H1 (cell line): Measurements from ENCODE around the gene SPIB. TPM values are rescaled to one million over a fixed set of nuclear protein-coding genes. Genes with fewer than 3 reads are reported as not detected.

Experiments used
- CTCF ChIA-PET: fragments of 300-600 bp; sonication (Branson Sonifier 250); formaldehyde crosslinking; loops from one replicate; lab custom pipeline; 2021; ENCODE audit not compliant: partially characterized antibody; lab: Charles Lee
- POLR2A ChIA-PET: fragments of 300-600 bp; sonication (Branson Sonifier 250); formaldehyde crosslinking; loops from one replicate; lab custom pipeline; 2021; ENCODE audit warnings: inconsistent platforms; ENCODE audit not compliant: partially characterized antibody; lab: Charles Lee
- DNase-seq, 2 experiments: peaks; one replicate each; pipeline versions ENCODE4 v3.0.0 to v3.0.0-alpha.2; 2010 to 2022; ENCODE audit warnings: low spot score in 2 of 2, low read depth in 1 of 2, mixed read lengths in 1 of 2
- FAIRE-seq: peaks from 2 replicates; lab custom pipeline; 2011; peaks lifted over from hg19 to GRCh38; lab: Jason Lieb, UNC
- H2AFZ ChIP-seq: 2 replicates; pipeline ENCODE4 v1.8.1; 2012; ENCODE audit warnings: low read length, inconsistent platforms
- H2AK5ac ChIP-seq: 2 replicates; pipeline ENCODE4 v1.6.1; 2013; ENCODE audit warnings: low read depth, low read length
- H2BK120ac ChIP-seq: replicated peaks from 2 replicates; pipeline ENCODE3; 2013; ENCODE audit warnings: low read depth, low read length, inconsistent platforms
- H2BK12ac ChIP-seq: 2 replicates; pipeline ENCODE4 v1.6.1; 2013; ENCODE audit warnings: low read depth, low read length
- H2BK15ac ChIP-seq: 2 replicates; pipeline ENCODE4 v1.6.1; 2013; ENCODE audit warnings: low read length
- H2BK20ac ChIP-seq: 2 replicates; pipeline ENCODE4 v1.6.1; 2013; ENCODE audit warnings: low read length
- H2BK5ac ChIP-seq: 2 replicates; pipeline ENCODE4 v1.6.1; 2013; ENCODE audit warnings: low read depth, low read length
- H3K14ac ChIP-seq: 2 replicates; pipeline ENCODE4 v1.6.1; 2013; ENCODE audit warnings: inconsistent platforms; ENCODE audit not compliant: insufficient read length
- H3K18ac ChIP-seq: 2 replicates; pipeline ENCODE4 v1.6.1; 2013; ENCODE audit warnings: low read length; ENCODE audit errors: extremely low read depth
- H3K23ac ChIP-seq: 2 replicates; pipeline ENCODE4 v1.6.1; 2013; ENCODE audit warnings: inconsistent platforms; ENCODE audit not compliant: insufficient read length
- H3K23me2 ChIP-seq: 2 replicates; pipeline ENCODE4 v1.6.1; 2013; ENCODE audit warnings: low read depth, low read length
- H3K27ac ChIP-seq: 2 replicates; pipeline ENCODE4 v1.6.1; 2011; ENCODE audit warnings: low read depth, low read length, inconsistent platforms
- H3K27me3 ChIP-seq, 4 experiments: replicated peaks in 1 of 4; 1 replicate in 1 of 4; 2 replicates in 3 of 4; pipeline versions ENCODE4 v1.6.1 to v1.8.1; 2011 to 2013; ENCODE audit warnings: low read length in 3 of 4, mild to moderate bottlenecking in 3 of 4, inconsistent platforms in 2 of 4, mixed read lengths in 2 of 4, moderate library complexity in 1 of 4; ENCODE audit not compliant: control insufficient read depth in 3 of 4, insufficient read depth in 3 of 4; ENCODE audit errors: extremely low read depth in 1 of 4
- H3K36me3 ChIP-seq, 4 experiments: 2 replicates each; pipeline versions ENCODE4 v1.6.1 to v1.8.1; 2011 to 2013; ENCODE audit warnings: mild to moderate bottlenecking in 4 of 4, low read length in 3 of 4, moderate library complexity in 2 of 4, control low read depth in 1 of 4, inconsistent platforms in 1 of 4; ENCODE audit not compliant: insufficient read depth in 4 of 4, control insufficient read depth in 2 of 4
- H3K4ac ChIP-seq: replicated peaks from 2 replicates; pipeline ENCODE3; 2013; ENCODE audit warnings: low read length, low read depth, mixed read lengths, inconsistent platforms; ENCODE audit not compliant: insufficient read length
- H3K4me1 ChIP-seq, 4 experiments: replicated peaks in 1 of 4; 1 replicate in 1 of 4; 2 replicates in 3 of 4; pipeline versions ENCODE4 v1.6.1 to v1.8.1; 2011 to 2013; ENCODE audit warnings: low read length in 3 of 4, inconsistent platforms in 2 of 4, mixed read lengths in 1 of 4; ENCODE audit not compliant: insufficient read depth in 4 of 4, control insufficient read depth in 3 of 4
- H3K4me2 ChIP-seq, 2 experiments: 2 replicates each; pipeline versions ENCODE4 v1.6.1 to v1.8.1; 2011 to 2013; ENCODE audit warnings: low read depth in 2 of 2, low read length in 2 of 2, control low read depth in 1 of 2, inconsistent platforms in 1 of 2, mild to moderate bottlenecking in 1 of 2; ENCODE audit not compliant: insufficient read depth in 1 of 2
- H3K4me3 ChIP-seq, 4 experiments: fragments of 200-600, 300-600 bp in 1 of 4; sonication (generic), shearing (Covaris generic), sonication (Bioruptor Twin) in 1 of 4; 2 replicates each; pipeline versions ENCODE4 v1.5.1 to v1.8.1; 2011 to 2016; ENCODE audit warnings: low read length in 4 of 4, low read depth in 3 of 4, control low read depth in 2 of 4, inconsistent platforms in 2 of 4, mild to moderate bottlenecking in 2 of 4, mixed read lengths in 1 of 4, moderate library complexity in 1 of 4; ENCODE audit not compliant: insufficient read depth in 2 of 4; ENCODE audit errors: extremely low read depth in 1 of 4
- H3K56ac ChIP-seq: replicated peaks from 2 replicates; pipeline ENCODE3; 2013; ENCODE audit warnings: low read depth, mild to moderate bottlenecking, mixed read lengths, low read length, inconsistent platforms; ENCODE audit not compliant: insufficient read length
- H3K79me1 ChIP-seq: 2 replicates; pipeline ENCODE4 v1.6.1; 2013; ENCODE audit warnings: low read depth, low read length, control low read depth
- H3K79me2 ChIP-seq, 2 experiments: 2 replicates each; pipeline versions ENCODE4 v1.6.1 to v1.8.1; 2012 to 2013; ENCODE audit warnings: low read length in 2 of 2, mild to moderate bottlenecking in 2 of 2, inconsistent platforms in 1 of 2; ENCODE audit not compliant: insufficient read depth in 2 of 2, control insufficient read depth in 1 of 2
- H3K9ac ChIP-seq, 4 experiments: replicated peaks in 1 of 4; 1 replicate in 1 of 4; 2 replicates in 3 of 4; pipeline versions ENCODE4 v1.6.1 to v1.8.1; 2011 to 2013; ENCODE audit warnings: low read depth in 3 of 4, low read length in 3 of 4, control low read depth in 2 of 4, mild to moderate bottlenecking in 2 of 4, moderate library complexity in 2 of 4, inconsistent platforms in 1 of 4; ENCODE audit errors: extremely low read depth in 1 of 4
- H3K9me3 ChIP-seq, 2 experiments: 2 replicates each; pipeline versions ENCODE4 v1.6.1 to v1.8.1; 2012 to 2013; ENCODE audit warnings: mild to moderate bottlenecking in 2 of 2, moderate library complexity in 2 of 2, control low read depth in 1 of 2, inconsistent platforms in 1 of 2, low read depth in 1 of 2, low read length in 1 of 2, mixed read lengths in 1 of 2; ENCODE audit not compliant: insufficient read depth in 2 of 2
- H4K20me1 ChIP-seq, 2 experiments: replicated peaks in 1 of 2; 2 replicates each; pipeline versions ENCODE3 to v1.8.1; 2011 to 2013; ENCODE audit warnings: inconsistent platforms in 2 of 2, low read length in 2 of 2, mild to moderate bottlenecking in 1 of 2; ENCODE audit not compliant: insufficient read depth in 2 of 2, control insufficient read depth in 1 of 2
- H4K5ac ChIP-seq: 2 replicates; pipeline ENCODE4 v1.6.1; 2013; ENCODE audit warnings: low read length, low read depth, mixed read lengths, inconsistent platforms; ENCODE audit not compliant: insufficient read length
- H4K8ac ChIP-seq: 2 replicates; pipeline ENCODE4 v1.8.0; 2013; ENCODE audit warnings: mild to moderate bottlenecking, moderate library complexity, low read length, inconsistent platforms; ENCODE audit not compliant: insufficient read depth; ENCODE audit errors: extremely low read depth
- H4K91ac ChIP-seq: replicated peaks from 2 replicates; pipeline ENCODE3; 2013; ENCODE audit warnings: low read length, mixed read lengths, inconsistent platforms; ENCODE audit not compliant: insufficient read length
- ASH2L ChIP-seq: fragments of 200-600, 300-600 bp; sonication (generic); IDR thresholded peaks from one replicate; pipeline ENCODE4 v1.7.1; 2017; ENCODE audit warnings: low read length
- CHD1 ChIP-seq: IDR thresholded peaks from 2 replicates; pipeline ENCODE4 v1.6.1; 2012; ENCODE audit warnings: low read depth, low read length, improper control_type of control experiment
- CREB1 ChIP-seq: IDR thresholded peaks from 2 replicates; pipeline ENCODE4 v1.6.1; 2012; ENCODE audit warnings: inconsistent platforms
- MAFK ChIP-seq: IDR thresholded peaks from 2 replicates; pipeline ENCODE4 v1.6.1; 2012; ENCODE audit warnings: low read depth, mild to moderate bottlenecking, improper control_type of control experiment, low read length
- POLR2A ChIP-seq, 2 experiments: IDR thresholded peaks; 1 replicate in 1 of 2; 2 replicates in 1 of 2; pipeline ENCODE4 v1.6.1; 2011; ENCODE audit warnings: low read depth in 2 of 2, low read length in 2 of 2, mild to moderate bottlenecking in 2 of 2; ENCODE audit errors: control extremely low read depth in 1 of 2
- POLR2AphosphoS5 ChIP-seq: IDR thresholded peaks from 2 replicates; pipeline ENCODE4 v1.6.1; 2011; ENCODE audit warnings: low read depth, low read length
- RBBP5 ChIP-seq: IDR thresholded peaks from 2 replicates; pipeline ENCODE4 v1.7.1; 2012; ENCODE audit warnings: low read depth, mild to moderate bottlenecking, inconsistent platforms, low read length, moderate library complexity, borderline replicate concordance
- SP2 ChIP-seq: IDR thresholded peaks from 2 replicates; pipeline ENCODE4 v1.6.1; 2012; ENCODE audit warnings: mild to moderate bottlenecking, low read length, inconsistent platforms
- SP4 ChIP-seq: IDR thresholded peaks from 2 replicates; pipeline ENCODE4 v1.6.1; 2012; ENCODE audit warnings: low read length, inconsistent platforms
- TBP ChIP-seq: IDR thresholded peaks from 2 replicates; pipeline ENCODE4 v1.6.1; 2011; ENCODE audit warnings: low read depth, low read length, improper control_type of control experiment
- TCF12 ChIP-seq: IDR thresholded peaks from 2 replicates; pipeline ENCODE4 v1.6.1; 2011; ENCODE audit warnings: low read depth, mild to moderate bottlenecking, low read length
- YY1 ChIP-seq: IDR thresholded peaks from 2 replicates; pipeline ENCODE4 v1.6.1; 2011; ENCODE audit warnings: low read depth, mild to moderate bottlenecking, low read length
- WGBS, 2 experiments: shearing (Covaris generic) in 1 of 2; methylation state at CpG; one replicate each; pipeline versions ENCODE4 v1.1.6 to v1.1.7; 2013 to 2015; ENCODE audit warnings: low lambda C conversion rate in 2 of 2, mixed read lengths in 2 of 2, inconsistent platforms in 1 of 2, low coverage in 1 of 2, missing lambda C conversion rate in 1 of 2; ENCODE audit not compliant: insufficient replicate concordance in 2 of 2, insufficient coverage in 1 of 2, insufficient read length in 1 of 2; ENCODE audit errors: extremely low coverage in 1 of 2, missing lambda C conversion rate in 1 of 2; 5-methylcytosine and 5-hydroxymethylcytosine counted together
- polyA plus RNA-seq, 7 experiments: library from polyadenylated mRNA; depleted of rRNA in 3 of 7; stranded (reverse) in 5 of 7; unstranded in 2 of 7; fragments of >200 nt in 5 of 7; fragments of 200-250 nt in 2 of 7; gene quantifications; 1 replicate in 5 of 7; 2 replicates in 1 of 7; 4 replicates in 1 of 7; pipeline versions ENCODE4 v1.2.1 to v1.2.3, GENCODE V29; 2011 to 2013; ENCODE audit warnings: missing spikeins in 2 of 7, mixed read lengths in 2 of 7
- total RNA-seq: library from RNA; stranded (reverse); fragmentation: NEBNext Ultra II Directional; extraction: Animal tissue kit (Norgen Biotek cat#: 25700); gene quantifications from 2 replicates; pipeline ENCODE4 v1.2.1, GENCODE V29; 2021
- TF ChIP-seq, protein P1 (sequence below): IDR thresholded peaks from 2 replicates; pipeline ENCODE4 v1.6.1; 2012; ENCODE audit warnings: inconsistent platforms

The SPIB gene
- total and polyA plus RNA-seq, 2 of the 8 experiments (the other 6 are each of a cell fraction or from before 2014, with no cell fraction given) = 11.1 to 17.4 TPM

DNA sequence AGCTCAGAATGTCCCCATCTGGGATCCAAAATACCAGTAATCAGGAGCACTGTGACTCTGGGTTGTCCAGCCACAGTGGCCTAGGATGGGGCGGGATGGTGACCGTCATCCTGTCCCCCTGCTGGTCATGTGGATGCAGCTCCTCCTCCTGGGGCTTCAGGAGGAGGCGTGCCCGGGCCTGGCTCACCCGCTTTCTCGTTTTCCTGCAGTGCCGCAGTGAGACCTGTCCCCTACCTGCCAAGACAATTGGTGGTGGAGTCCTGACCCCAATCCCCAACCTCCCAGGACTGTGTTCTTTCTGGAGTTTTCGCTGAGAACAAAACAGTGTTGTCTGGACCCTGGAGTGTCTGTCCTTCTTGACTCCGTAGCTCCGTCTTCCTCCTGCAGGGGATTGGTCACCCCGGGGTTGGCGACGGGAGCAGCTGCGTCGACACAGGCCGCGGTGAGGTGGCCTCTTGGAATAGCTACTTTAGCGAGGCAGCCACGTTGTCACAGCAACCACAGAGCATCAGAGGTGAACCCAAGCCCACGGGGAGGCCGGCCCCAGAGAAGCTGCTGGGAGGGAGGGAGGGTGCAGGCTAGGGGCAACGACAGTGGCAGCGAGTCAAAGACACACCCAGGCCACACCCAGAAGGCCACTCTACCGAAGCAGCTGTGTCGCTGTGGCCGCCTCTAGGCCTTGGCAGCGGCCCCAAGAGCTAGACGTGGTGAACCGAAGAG lies 47.4 kb downstream of the SPIB start:
- Histone ChIP-seq H3K79me2 (no peaks in the 10 kb centered on the region), H3K14ac (no peak overlapping the region), H2BK120ac (no peak overlapping the region), H3K4ac (no peak overlapping the region), H3K79me1 (no peaks in the 10 kb centered on the region), H3K36me3 (no peaks in the 10 kb centered on the region), H4K20me1 (no peaks in the 10 kb centered on the region), H3K4me1 (peaks cover 0 to 8% (median 4%) of the 10 kb centered on the region in 4 experiments; a peak in 5 of 7 replicates), H3K56ac (no peak overlapping the region), H3K27me3 (no peaks in the 10 kb centered on the region; a peak in 1 of 7 replicates), H4K5ac (no peak overlapping the region), H3K4me2 (peak overlapping the region in 1 of 2 experiments; percentile 51; a peak in 3 of 4 replicates), H2AK5ac (no peak overlapping the region), H3K4me3 (no peak overlapping the region), H2BK12ac (peak overlapping the region; percentile 87; the same call in 1 of the 2 replicates), H3K18ac (no peak overlapping the region), H2BK15ac (no peak overlapping the region; the same call in 1 of the 2 replicates), H4K8ac (peak overlapping the region; percentile 85; the same call in 1 of the 2 replicates), H3K23me2 (no peaks in the 10 kb centered on the region), H3K9me3 (no peaks in the 10 kb centered on the region), H2AFZ (peak overlapping the region; percentile 91; the same call in 1 of the 2 replicates), H3K23ac (no peak overlapping the region), H3K9ac (0 out of 7 replicates have a peak overlapping the region, but pooled peaks of 1 of the 4 experiments have one; percentile 8), H2BK5ac (peak overlapping the region; percentile 63; the same call in 1 of the 2 replicates), H3K27ac (no peak overlapping the region), H4K91ac (no peak overlapping the region), H2BK20ac (peak overlapping the region; percentile 72; the same call in 1 of the 2 replicates)
- ChIA-PET CTCF (interaction anchor here (0.6 to 4.0 kb wide), 28 partner anchors 9 to 1774 kb away, joined by 3 to 19 read pairs (median 4); no protein-coding TSS in a partner anchor), POLR2A (interaction anchor here (0.6 to 2.0 kb wide), 10 partner anchors 9 to 133 kb away, joined by 3 to 8 read pairs (median 4); partner anchors contain the start of genes EMC10, NR1H2 and POLD1)
- DNase-seq = peak in 1 of 2 experiments; percentile 82
- 59% methylated on average over 27 of the region's 29 CpGs; no CpG with 5 or more reads in 1 of the 2 experiments for WGBS, 2 experiments
- no peak for FAIRE-seq
- TF ChIP-seq ASH2L (no peak), TBP (0 out of 2 replicates have a peak, but pooled peaks have one; percentile 21), MAFK (no peak), RBBP5 (no peak), POLR2A (IDR thresholded peaks at IDR 0.05; ENCODE audit: control extremely low read depth in 1 of 2, low read depth in 2 of 2, low read length in 2 of 2) (0 out of 3 replicates have a peak, but pooled peaks of 1 of the 2 experiments have one; percentile 35), YY1 (no peak), SP4 (no peak), CREB1 (peak; percentile 59), SP2 (no peak), TCF12 (no peak), POLR2AphosphoS5 (peak; percentile 41; the same call in 1 of the 2 replicates), CHD1 (no peak)
- TF ChIP-seq, protein P1, sequence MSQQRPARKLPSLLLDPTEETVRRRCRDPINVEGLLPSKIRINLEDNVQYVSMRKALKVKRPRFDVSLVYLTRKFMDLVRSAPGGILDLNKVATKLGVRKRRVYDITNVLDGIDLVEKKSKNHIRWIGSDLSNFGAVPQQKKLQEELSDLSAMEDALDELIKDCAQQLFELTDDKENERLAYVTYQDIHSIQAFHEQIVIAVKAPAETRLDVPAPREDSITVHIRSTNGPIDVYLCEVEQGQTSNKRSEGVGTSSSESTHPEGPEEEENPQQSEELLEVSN = no peak
